Spinal cord (tissue), 10 donors: Measurements from ENCODE around the gene TMEM266. TPM values are rescaled to one million over a fixed set of nuclear protein-coding genes. Genes with fewer than 3 reads are reported as not detected.

Experiments
- DNase-seq, 6 donors: peaks; one replicate each; pipeline versions ENCODE4 v3.0.0 to v3.0.0-alpha.2; 2013 to 2015; ENCODE audit warnings: low spot score in 6 of 6, low read depth in 4 of 6
- H3K27ac ChIP-seq: one replicate; pipeline ENCODE4 v1.5.1; 2013; ENCODE audit warnings: low read depth, low read length, control low read depth
- H3K27me3 ChIP-seq: one replicate; pipeline ENCODE4 v1.6.1; 2013; ENCODE audit warnings: low read length; ENCODE audit not compliant: control insufficient read depth, insufficient read depth
- H3K36me3 ChIP-seq: one replicate; pipeline ENCODE4 v1.6.1; 2013; ENCODE audit warnings: low read length; ENCODE audit not compliant: control insufficient read depth, insufficient read depth
- H3K4me1 ChIP-seq: one replicate; pipeline ENCODE4 v1.6.1; 2013; ENCODE audit warnings: low read length; ENCODE audit not compliant: control insufficient read depth, insufficient read depth
- H3K4me3 ChIP-seq: one replicate; pipeline ENCODE4 v1.5.1; 2013; ENCODE audit warnings: low read depth, low read length, control low read depth
- H3K9me3 ChIP-seq: one replicate; pipeline ENCODE4 v1.6.1; 2013; ENCODE audit warnings: low read length; ENCODE audit not compliant: control insufficient read depth, insufficient read depth
- WGBS: methylation state at CpG from one replicate; pipeline ENCODE4 v1.1.5; 2013; ENCODE audit warnings: missing lambda C conversion rate; ENCODE audit not compliant: insufficient coverage; 5-methylcytosine and 5-hydroxymethylcytosine counted together
- polyA plus RNA-seq, 2 donors: library from polyadenylated mRNA; unstranded; fragments of 120-200 nt; gene quantifications; one replicate each; pipeline ENCODE4 v1.2.1, GENCODE V29; 2013; ENCODE audit not compliant: insufficient read length in 2 of 2
- total RNA-seq, 2 donors: library from RNA; depleted of rRNA in 1 of 2; stranded (reverse); fragments of 120-200 nt in 1 of 2; fragments of >200 nt in 1 of 2; gene quantifications; one replicate each; pipeline versions ENCODE4 v1.2.3 to v1.2.4, GENCODE V29; 2013 to 2014
- donor health status: healthy.

Gene TMEM266
- total and polyA plus RNA-seq, 4 donors = 3.4 to 13.3 (median 7.9) TPM

DNA sequence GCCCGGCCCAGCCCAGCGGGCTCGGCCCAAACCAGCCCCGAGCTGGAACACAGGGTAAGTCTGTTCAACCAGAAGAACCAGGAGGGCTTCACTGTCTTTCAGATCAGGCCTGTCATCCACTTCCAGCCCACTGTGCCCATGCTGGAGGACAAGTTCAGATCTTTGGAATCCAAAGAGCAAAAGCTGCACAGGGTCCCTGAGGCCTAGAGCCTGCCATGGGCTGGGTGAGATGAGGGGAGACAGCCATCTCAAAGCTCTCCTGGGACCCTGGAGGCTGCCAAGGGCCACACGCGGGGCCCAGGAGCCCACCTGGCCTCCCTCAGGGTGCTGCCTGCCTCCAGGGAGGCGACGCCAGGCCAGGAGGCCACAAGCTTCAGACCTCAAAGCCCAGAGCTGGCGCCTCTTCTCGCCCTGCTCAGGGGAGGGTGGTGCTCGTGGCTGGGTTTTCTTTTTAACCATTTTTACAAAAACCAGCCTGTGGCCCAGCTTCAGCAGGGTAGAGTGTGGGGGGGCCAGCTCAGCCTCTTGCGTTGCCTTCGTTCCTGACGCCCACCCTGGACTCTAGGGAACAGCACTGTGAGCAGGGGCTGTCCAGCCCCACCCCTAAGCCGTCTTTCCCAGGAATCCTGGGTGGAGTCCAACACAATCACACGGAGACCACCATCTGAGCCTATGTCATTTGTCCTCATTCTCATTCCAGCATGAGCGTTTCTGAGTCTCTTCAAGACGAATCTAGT lies 144.5 kb downstream of the TMEM266 start:
- no peak overlapping the region for H3K4me3 ChIP-seq
- peaks cover 23% of the 10 kb centered on the region for H3K4me1 ChIP-seq
- H3K36me3 ChIP-seq = peaks cover 48% of the 10 kb centered on the region
- no peaks in the 10 kb centered on the region for H3K27me3 ChIP-seq
- no peak for DNase-seq
- WGBS = 84% methylated on average over 10 of the region's 18 CpGs
- no peaks in the 10 kb centered on the region for H3K9me3 ChIP-seq
- H3K27ac ChIP-seq = no peak overlapping the region

DNA sequence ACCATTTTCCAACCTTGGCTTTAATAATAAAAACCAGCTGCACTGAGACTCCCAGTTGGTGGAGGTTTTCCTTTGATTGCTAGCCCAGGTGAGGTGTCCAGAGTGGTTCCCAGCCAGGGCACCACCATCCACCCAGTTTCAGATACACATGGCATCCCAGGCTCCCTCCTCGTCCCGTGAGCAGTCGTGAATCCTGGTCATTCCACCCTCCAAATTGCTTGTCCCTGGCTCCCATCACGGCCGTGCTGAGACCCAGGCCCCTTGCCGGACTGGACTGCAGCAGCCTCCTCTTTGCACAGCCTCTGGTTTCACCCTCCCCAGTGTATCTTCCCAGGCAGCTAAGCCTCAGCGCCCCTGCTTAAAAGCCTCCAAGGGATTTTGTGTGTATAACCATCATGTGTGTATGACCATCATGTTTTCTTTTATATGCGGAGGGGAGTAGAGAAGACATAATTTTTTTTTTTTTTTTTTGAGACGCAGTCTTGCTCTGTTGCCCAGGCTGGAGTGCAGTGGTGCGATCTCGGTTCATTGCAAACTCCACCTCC lies 145.2 kb downstream of the TMEM266 start:
- H3K27ac ChIP-seq = no peak overlapping the region
- H3K4me1 ChIP-seq = peaks cover 28% of the 10 kb centered on the region
- WGBS = 82% methylated on average over 4 of the region's 11 CpGs

DNA sequence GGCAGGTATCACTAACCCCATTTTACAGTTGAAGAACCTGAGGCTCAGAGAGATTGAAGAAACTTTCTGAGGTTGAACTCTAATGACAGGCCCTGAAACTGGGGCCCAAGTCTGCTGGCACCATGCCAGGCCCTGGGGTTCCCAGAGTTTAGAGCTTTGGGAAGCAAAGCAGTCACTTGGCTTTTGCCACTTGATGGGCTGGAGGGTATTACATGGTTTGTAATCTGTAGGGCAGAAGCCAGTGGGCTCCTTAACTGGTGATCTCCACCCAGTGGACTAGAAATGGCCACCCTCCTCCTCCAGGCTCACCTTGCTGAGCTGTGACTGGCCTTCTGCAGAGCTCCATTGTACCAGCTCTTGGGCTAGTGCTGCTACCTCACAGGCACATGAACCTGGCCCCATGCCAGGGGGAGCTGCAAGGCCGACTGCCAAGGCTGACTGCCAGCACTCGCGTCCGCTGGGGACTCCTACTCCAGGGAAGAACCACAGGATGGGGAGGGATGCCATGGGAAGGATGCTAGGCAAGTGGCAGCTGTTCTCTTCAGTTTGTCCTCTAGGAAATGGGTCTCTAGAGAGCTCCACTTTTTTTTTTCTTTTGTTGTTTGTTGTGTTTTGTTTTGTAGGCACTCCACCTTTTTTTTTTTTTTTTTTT lies 146.7 kb downstream of the TMEM266 start:
- 5% methylated on average over 4 of the region's 4 CpGs for WGBS
- Histone ChIP-seq H3K9me3 (no peaks in the 10 kb centered on the region), H3K27me3 (no peaks in the 10 kb centered on the region), H3K4me3 (no peak overlapping the region), H3K36me3 (peaks cover 40% of the 10 kb centered on the region), H3K27ac (no peak overlapping the region), H3K4me1 (peaks cover 29% of the 10 kb centered on the region)
- peak in 5 of 6 donors; percentile 58 to 92 (median 76) for DNase-seq

More for the DNA sequence above, 145.2 kb downstream of the TMEM266 start:
- Histone ChIP-seq H3K36me3 (peaks cover 45% of the 10 kb centered on the region), H3K27me3 (no peaks in the 10 kb centered on the region), H3K9me3 (no peaks in the 10 kb centered on the region), H3K4me3 (no peak overlapping the region)
- no peak for DNase-seq

DNA sequence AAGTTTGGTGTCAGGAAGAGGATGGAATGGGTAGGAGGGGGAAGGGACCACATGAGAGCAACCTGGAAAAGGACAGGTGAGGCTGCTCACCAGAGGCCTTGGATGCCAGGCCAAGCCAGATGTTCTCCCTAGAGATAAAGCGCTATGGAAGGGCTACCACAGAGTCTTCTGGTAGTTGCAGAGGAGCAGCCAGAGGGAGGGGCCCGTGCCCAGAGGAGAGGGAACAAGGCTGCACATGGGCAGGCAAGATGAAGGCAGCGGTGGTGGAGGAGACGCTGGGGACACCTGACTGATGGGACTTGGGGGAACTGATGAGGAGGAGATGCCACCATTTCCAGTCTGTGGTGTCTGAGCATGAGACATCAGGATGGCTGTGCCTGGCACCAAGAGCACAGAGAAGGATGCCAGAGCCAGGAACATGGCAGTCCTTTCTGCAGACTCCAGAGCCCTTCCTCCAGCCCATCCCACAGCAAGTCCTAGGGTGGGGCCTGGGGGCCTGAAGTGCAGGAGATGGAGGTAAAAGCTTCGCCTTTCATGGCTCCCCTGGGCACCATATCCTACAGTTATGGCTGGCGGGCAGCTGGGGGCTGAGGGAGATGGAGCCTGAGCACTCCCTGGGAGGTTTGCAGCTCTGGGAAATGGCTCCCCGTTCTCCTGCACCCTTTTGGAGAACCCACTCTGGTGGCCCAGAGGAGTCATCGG lies 148.4 kb downstream of the TMEM266 start:
- peaks cover 40% of the 10 kb centered on the region for H3K36me3 ChIP-seq
- 84% methylated on average over 8 of the region's 8 CpGs for WGBS
- no peak overlapping the region for H3K27ac ChIP-seq
- no peaks in the 10 kb centered on the region for H3K27me3 ChIP-seq
- H3K9me3 ChIP-seq = no peaks in the 10 kb centered on the region
- peaks cover 29% of the 10 kb centered on the region for H3K4me1 ChIP-seq
- no peak overlapping the region for H3K4me3 ChIP-seq
- no peak for DNase-seq

DNA sequence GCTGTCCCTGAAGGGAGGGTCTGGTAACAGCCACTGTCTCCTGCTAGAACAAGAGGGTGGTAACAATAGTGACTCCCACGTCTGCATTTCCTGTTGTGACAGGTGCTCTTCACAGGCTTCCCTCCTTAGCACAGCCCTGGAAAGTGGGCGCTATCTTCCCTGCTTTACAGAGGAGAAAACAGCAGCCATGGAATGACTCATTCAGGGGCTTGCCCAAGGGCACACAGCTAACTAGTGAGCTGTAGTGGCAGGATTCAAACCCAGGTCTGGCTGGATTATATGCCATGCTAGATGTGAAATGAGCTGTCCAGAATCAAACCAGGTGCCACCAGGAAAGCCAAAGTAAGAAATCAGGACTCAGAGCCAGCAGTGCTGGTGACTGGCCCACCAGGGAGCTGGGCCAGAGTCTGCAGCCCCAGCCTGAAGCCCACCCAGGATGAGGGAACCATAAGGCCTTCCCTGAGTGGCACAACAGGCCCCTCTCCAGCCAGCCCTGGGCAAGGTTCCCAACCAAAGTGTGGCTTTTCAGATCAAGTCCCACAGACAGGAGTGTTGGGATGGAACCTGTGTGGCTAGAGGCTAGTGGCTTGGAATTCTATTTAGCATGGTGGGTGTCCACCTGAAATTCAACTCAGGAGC lies 149.1 kb downstream of the TMEM266 start:
- Histone ChIP-seq H3K27me3 (no peaks in the 10 kb centered on the region), H3K4me3 (no peak overlapping the region), H3K36me3 (peaks cover 34% of the 10 kb centered on the region), H3K9me3 (no peaks in the 10 kb centered on the region), H3K4me1 (peaks cover 29% of the 10 kb centered on the region), H3K27ac (no peak overlapping the region)
- 79% methylated on average over 2 of the region's 2 CpGs for WGBS
- DNase-seq = no peak

DNA sequence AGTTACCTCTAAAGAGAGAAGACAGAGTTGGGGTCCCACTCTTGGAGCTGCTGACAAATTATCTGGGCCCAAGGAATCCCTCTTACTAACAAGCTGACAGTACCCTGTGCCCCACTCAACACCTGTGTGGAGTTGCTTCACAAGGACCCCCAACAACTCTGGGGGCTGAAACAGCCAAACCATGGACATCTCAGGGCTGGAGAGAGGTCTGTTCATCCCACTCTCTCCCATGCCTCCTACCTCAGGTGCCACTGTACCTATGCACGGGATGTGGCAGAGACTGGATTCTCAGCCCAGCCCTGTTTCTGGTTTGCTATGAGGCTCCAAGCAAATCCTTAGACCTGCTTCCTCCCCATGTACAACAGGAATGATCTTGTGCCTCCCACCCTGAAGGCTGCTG lies 149.7 kb downstream of the TMEM266 start:
- Histone ChIP-seq H3K27me3 (no peaks in the 10 kb centered on the region), H3K36me3 (peaks cover 28% of the 10 kb centered on the region), H3K4me1 (peaks cover 29% of the 10 kb centered on the region), H3K27ac (no peak overlapping the region), H3K4me3 (no peak overlapping the region), H3K9me3 (no peaks in the 10 kb centered on the region)
- WGBS = no CpG with 5 or more reads among the region's 1 CpG
- DNase-seq = no peak

DNA sequence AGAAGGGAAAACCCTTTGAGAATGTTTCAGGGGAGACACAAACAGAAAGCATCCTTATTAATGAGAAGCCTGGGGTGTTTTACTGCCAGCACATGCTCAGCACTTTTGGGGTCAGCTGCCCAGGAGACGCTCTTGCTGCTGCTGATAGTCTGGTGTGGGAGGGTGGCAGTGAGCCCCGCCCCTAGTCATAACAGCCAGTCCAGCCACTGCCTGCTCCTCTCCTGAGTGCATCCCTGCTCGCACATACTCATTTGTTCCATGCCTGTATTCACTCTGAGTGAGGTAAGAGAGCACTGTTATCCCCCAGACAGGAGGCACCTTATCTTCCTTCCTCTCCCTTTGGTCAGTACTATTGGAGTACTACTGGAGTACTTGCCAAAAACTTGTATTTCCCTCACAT lies 150.2 kb downstream of the TMEM266 start:
- H3K9me3 ChIP-seq = no peaks in the 10 kb centered on the region
- 50% methylated on average over 2 of the region's 3 CpGs for WGBS
- peaks cover 25% of the 10 kb centered on the region for H3K36me3 ChIP-seq
- peak in 1 of 6 donors; percentile 23 for DNase-seq
- H3K4me1 ChIP-seq = peaks cover 29% of the 10 kb centered on the region
- H3K27me3 ChIP-seq = no peaks in the 10 kb centered on the region
- H3K27ac ChIP-seq = no peak overlapping the region
- no peak overlapping the region for H3K4me3 ChIP-seq

DNA sequence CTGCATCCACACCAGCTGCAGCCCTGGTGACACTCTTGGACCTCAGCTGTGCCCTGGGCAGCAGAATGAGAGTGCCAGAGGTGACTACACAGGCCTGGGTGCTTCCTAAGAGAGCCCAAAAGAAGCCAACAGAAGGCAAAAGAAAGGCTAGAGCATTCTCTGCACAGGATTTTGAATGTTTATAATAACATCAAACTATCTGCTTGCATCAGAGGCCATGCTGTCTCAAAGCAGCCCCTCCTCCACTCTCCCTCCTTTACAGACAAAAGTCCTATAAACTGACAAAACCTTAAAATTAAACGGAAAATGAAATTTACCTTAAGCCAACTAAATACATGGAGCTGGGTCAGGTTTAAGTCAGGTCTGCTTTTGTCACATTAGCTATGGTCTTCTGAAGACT lies 155.8 kb downstream of the TMEM266 start:
- no CpG with 5 or more reads among the region's 1 CpG for WGBS
- Histone ChIP-seq H3K4me3 (no peak overlapping the region), H3K27me3 (no peaks in the 10 kb centered on the region), H3K4me1 (no peaks in the 10 kb centered on the region), H3K9me3 (peaks cover 2% of the 10 kb centered on the region), H3K27ac (no peak overlapping the region), H3K36me3 (peaks cover 7% of the 10 kb centered on the region)
- no peak for DNase-seq
